ENCODE results near the gene ANKRA2.
A peak's percentile ranks its signal among the peaks of the same experiment; 100 is the strongest.

ANKRA2 gene

DNA sequence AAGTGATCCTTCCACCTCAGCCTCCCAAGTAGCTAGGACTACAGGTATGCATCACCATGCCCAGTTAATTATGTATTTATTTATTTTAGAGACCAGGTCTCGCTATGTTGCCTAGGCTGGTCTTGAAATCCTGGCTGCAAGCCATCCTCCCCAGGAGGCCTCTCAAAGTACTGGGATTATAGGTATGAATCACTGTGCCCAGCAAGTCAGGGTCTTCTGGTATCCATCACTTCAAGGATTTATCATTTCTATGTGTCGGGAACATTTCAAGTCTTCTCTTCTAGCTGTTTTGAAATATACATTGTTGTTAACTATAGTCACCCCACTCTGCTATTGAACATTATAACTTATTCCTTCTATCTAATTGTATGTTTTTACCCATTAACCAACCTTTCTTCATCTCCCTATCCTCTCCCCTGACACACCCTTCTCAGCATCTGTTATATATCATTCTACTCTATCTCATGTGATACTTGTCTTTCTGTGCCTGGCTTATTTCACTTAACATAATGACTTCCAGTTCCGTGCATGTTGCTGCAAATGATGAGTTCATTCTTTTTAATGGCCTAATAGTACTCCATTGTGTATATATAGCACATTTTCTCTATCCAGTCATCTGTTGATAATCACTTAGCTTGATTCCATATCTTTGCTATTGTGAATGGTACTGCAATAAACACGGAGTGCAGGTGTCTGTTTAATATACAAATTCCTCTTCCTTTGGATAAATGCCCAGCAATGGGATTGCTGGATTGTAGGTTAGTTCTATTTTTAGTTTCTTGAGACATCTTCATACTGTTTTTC is 26.5 kb upstream of the ANKRA2 start:
- Histone ChIP-seq H3K9ac (ENCODE audit: low read depth, low read length) (peak overlapping the region; percentile 2), H3K4me2 (ENCODE audit: low read length) (peak overlapping the region; percentile 24), H3K36me3 (ENCODE audit: insufficient read depth, low read length) (no peaks in the 10 kb centered on the region), H3K9me3 (replicated peaks; ENCODE audit: low read length) (no peaks in the 10 kb centered on the region), H3K27me3 (ENCODE audit: control insufficient read depth, insufficient read depth, low read length) (no peaks in the 10 kb centered on the region), H3K4me1 (ENCODE audit: control insufficient read depth, insufficient read depth, low read length) (peaks cover 24% of the 10 kb centered on the region), H3K4me3 (ENCODE audit: low read length) (no peak overlapping the region)

DNA sequence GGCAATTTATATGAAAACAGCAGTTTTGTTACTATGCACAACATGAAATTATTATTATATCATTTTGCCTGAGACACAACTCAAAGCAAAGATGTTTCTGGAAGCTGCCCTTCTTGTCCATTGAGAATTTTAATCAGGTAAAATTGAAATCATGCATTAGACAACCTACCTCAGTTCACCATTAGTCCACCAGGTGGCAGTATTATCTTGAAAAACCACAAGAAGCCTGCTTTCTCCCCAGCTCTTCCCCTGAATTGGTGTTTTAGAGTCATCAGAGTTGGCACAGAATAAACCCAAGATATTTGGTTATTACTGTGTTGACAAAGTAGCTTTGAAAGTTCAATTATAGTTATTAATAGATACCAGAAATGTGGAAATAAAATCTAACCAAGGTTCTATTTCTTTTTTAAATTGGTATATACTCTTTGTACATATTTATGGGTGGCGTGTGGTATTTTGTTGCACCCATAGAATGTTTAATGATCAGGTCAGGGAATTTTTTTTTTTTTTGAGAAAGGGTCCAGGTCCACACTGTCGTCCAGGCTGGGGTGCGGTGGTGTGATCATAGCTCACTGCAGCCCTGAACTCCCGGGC is 25.8 kb upstream of the ANKRA2 start:
- peaks cover 24% of the 10 kb centered on the region for H3K4me1 ChIP-seq (ENCODE audit: control insufficient read depth, insufficient read depth, low read length)
- peak overlapping the region; percentile 24 for H3K4me2 ChIP-seq (ENCODE audit: low read length)
- no peaks in the 10 kb centered on the region for H3K9me3 ChIP-seq (replicated peaks; ENCODE audit: low read length)
- H3K4me3 ChIP-seq (ENCODE audit: low read length): no peak overlapping the region
- H3K27me3 ChIP-seq (ENCODE audit: control insufficient read depth, insufficient read depth, low read length): no peaks in the 10 kb centered on the region
- H3K36me3 ChIP-seq (ENCODE audit: insufficient read depth, low read length): no peaks in the 10 kb centered on the region
- H3K9ac ChIP-seq (ENCODE audit: low read depth, low read length): no peak overlapping the region

DNA sequence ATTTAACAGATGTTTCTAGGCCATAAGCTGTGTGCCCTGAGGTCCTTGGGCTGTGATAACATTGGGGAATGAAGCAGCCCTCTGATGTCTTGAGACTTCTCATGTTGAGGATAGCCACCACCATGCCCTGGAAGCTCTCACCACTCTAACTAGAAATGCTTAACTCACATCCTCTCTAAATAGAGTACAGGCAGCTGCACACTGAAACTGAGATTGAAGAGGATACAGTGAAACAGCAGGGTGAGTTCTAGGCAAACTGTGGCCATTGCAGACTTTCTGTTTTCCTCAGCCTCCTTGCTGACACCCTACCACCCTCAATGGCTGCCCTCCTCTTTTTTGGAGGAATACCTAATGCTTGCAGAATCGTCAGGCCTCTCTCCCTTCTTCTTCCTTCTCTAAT is 22.5 kb upstream of the ANKRA2 start:
- Histone ChIP-seq H3K9ac (ENCODE audit: low read depth, low read length) (no peak overlapping the region), H3K4me3 (ENCODE audit: low read length) (no peak overlapping the region), H3K36me3 (ENCODE audit: insufficient read depth, low read length) (peaks cover 2% of the 10 kb centered on the region), H3K9me3 (replicated peaks; ENCODE audit: low read length) (no peaks in the 10 kb centered on the region), H3K4me1 (ENCODE audit: control insufficient read depth, insufficient read depth, low read length) (peaks cover 17% of the 10 kb centered on the region), H3K4me2 (ENCODE audit: low read length) (no peak overlapping the region), H3K27me3 (ENCODE audit: control insufficient read depth, insufficient read depth, low read length) (no peaks in the 10 kb centered on the region)

DNA sequence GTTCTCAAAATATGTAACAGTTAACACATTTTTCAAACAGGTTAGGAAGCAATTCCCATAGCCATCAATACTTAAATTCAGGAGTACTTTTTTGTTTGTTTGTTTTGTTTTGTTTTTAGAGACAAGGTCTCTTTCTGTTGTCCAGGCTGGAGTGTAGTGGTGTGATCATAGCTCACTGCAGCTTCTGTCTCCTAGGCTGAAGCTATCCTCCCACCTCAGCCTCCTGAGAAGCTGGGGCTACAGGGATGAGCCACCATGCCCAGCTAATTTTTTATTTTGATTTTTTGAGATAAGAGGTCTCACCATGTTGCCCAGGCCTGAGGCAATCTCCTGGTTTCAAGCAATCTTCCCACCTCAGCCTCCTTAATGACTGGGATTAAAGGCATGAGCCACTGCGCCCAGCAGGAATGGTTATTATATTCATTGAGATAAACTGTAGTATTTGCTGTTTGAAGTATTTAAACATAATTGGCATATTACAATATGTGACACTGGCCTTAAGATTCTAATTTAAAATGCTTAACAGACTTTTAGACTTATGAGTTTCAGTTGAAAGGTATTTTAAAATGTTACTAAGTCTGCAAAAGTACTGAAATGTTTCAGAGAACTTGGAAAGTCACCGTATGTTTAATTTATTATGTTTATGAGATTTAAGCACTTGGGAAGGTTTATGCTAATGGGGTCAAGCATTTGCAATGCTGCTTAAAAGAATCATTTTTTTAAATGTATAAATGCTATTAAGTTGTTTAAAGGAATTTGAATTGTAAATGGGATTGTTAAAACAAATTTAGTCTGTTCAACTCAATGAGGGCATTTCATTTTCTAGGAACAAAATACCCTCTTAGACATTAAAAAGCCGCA is 17.1 kb upstream of the ANKRA2 start:
- H3K36me3 ChIP-seq (ENCODE audit: insufficient read depth, low read length): peaks cover 43% of the 10 kb centered on the region
- no peaks in the 10 kb centered on the region for H3K9me3 ChIP-seq (replicated peaks; ENCODE audit: low read length)

DNA sequence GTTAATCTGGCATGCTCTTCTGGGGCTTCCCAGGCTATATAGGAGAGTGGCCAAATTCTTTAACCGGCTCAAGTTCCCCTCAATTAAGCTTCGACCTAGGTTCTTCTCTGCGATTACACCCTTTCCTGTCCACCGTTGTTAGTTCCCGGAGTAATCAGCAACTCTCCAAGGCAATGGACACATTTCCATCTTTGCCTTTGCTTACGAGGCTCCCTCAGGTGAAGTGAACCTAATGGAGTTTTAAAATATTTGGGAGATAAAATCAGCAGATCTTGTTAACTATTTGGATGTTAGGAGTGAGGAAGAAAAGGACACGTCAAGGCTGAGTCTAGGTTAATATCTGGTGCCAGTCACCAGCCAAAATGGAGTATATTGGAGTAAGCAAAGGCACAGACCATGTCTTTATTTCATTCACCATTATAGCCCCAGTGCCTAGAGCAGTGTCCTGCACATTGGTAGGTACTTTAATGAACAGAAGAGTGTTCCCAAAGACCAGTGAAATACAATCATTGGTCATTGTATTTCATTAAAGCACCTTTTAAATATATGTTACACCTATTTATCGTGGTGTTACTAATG is 619 bp upstream of the ANKRA2 start:
- Histone ChIP-seq H3K4me1 (ENCODE audit: control insufficient read depth, insufficient read depth, low read length) (peaks cover 28% of the 10 kb centered on the region), H3K4me2 (ENCODE audit: low read length) (peak overlapping the region; percentile 90), H3K36me3 (ENCODE audit: insufficient read depth, low read length) (peaks cover 21% of the 10 kb centered on the region), H3K9me3 (replicated peaks; ENCODE audit: low read length) (no peaks in the 10 kb centered on the region), H3K9ac (ENCODE audit: low read depth, low read length) (peak overlapping the region; percentile 88), H3K4me3 (ENCODE audit: low read length) (peak overlapping the region; percentile 85), H3K27me3 (ENCODE audit: control insufficient read depth, insufficient read depth, low read length) (no peaks in the 10 kb centered on the region)

More for the DNA sequence above, 17.1 kb upstream of the ANKRA2 start:
- Histone ChIP-seq H3K9ac (ENCODE audit: low read depth, low read length) (no peak overlapping the region), H3K27me3 (ENCODE audit: control insufficient read depth, insufficient read depth, low read length) (no peaks in the 10 kb centered on the region), H3K4me2 (ENCODE audit: low read length) (no peak overlapping the region), H3K4me3 (ENCODE audit: low read length) (no peak overlapping the region), H3K4me1 (ENCODE audit: control insufficient read depth, insufficient read depth, low read length) (no peaks in the 10 kb centered on the region)

DNA sequence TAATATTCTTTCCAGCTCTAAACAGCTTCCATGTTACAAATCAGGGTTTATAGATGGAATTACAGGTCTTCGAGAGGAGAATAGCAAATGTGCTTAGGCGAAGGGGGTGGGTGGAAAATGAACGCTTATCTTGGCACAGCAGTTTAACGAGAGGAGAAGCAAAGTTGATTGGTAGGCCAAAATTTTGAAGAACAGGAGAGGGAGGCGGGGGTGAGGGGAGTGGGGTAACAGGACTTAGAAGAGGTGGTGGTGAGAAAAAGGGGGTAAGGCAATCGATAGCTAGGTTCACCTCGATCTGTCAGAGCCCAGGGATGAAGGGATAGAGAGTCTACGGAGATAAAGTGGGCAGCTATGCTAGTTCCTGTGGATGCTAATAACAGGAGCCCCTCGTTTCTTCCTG is 764 bp downstream of the ANKRA2 start:
- H3K27me3 ChIP-seq (ENCODE audit: control insufficient read depth, insufficient read depth, low read length): no peaks in the 10 kb centered on the region
- peaks cover 11% of the 10 kb centered on the region for H3K36me3 ChIP-seq (ENCODE audit: insufficient read depth, low read length)
- peak overlapping the region; percentile 90 for H3K4me2 ChIP-seq (ENCODE audit: low read length)
- H3K4me1 ChIP-seq (ENCODE audit: control insufficient read depth, insufficient read depth, low read length): peaks cover 28% of the 10 kb centered on the region
- H3K9me3 ChIP-seq (replicated peaks; ENCODE audit: low read length): no peaks in the 10 kb centered on the region
- peak overlapping the region; percentile 85 for H3K4me3 ChIP-seq (ENCODE audit: low read length)
- H3K9ac ChIP-seq (ENCODE audit: low read depth, low read length): peak overlapping the region; percentile 88

DNA sequence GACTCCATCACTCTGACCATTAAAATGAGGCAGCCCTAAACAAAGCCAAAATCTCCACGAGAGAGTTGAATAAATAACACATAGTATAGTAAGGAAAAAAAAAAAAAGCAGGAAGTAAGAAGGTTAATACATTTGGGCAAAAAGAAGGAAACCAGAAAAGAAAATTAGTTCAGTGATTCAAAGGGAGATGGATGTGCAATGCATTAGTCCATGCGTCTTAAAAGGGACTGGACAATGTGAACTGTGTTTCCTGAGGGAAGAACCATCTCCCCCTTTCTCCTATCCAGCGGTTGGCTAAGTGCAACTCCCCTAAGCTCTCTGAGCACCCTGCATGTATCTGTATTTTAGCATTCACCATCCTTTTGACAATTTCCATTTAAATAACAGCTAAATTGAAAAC is 1.4 kb downstream of the ANKRA2 start:
- Histone ChIP-seq H3K4me2 (ENCODE audit: low read length) (peak overlapping the region; percentile 90), H3K9me3 (replicated peaks; ENCODE audit: low read length) (no peaks in the 10 kb centered on the region), H3K4me1 (ENCODE audit: control insufficient read depth, insufficient read depth, low read length) (peaks cover 28% of the 10 kb centered on the region), H3K36me3 (ENCODE audit: insufficient read depth, low read length) (peaks cover 8% of the 10 kb centered on the region), H3K9ac (ENCODE audit: low read depth, low read length) (peak overlapping the region; percentile 88), H3K27me3 (ENCODE audit: control insufficient read depth, insufficient read depth, low read length) (no peaks in the 10 kb centered on the region), H3K4me3 (ENCODE audit: low read length) (peak overlapping the region; percentile 85)

DNA sequence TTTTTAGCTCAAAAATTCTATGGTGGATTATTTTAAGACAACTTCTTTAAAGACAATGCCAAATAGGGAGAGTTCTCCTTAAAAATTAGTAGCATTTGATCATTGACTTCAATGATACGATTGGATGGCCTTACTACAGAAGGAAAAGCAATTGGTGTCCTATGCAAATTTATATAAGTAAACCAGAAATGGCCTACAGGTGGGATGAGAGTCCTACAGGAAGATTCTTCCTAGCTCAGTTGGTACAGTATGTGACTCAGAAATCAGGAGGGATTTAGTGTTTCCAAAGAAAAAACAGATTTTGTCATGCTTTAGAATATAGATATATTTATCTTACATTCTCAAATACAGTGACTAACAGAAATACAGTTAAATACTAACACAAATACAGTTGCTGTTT is 6.5 kb downstream of the ANKRA2 start:
- peaks cover 5% of the 10 kb centered on the region for H3K4me1 ChIP-seq (ENCODE audit: control insufficient read depth, insufficient read depth, low read length)
- peaks cover 20% of the 10 kb centered on the region for H3K36me3 ChIP-seq (ENCODE audit: insufficient read depth, low read length)
- H3K9me3 ChIP-seq (replicated peaks; ENCODE audit: low read length): no peaks in the 10 kb centered on the region
- H3K27me3 ChIP-seq (ENCODE audit: control insufficient read depth, insufficient read depth, low read length): no peaks in the 10 kb centered on the region
- H3K9ac ChIP-seq (ENCODE audit: low read depth, low read length): no peak overlapping the region
- H3K4me3 ChIP-seq (ENCODE audit: low read length): no peak overlapping the region
- no peak overlapping the region for H3K4me2 ChIP-seq (ENCODE audit: low read length)

DNA sequence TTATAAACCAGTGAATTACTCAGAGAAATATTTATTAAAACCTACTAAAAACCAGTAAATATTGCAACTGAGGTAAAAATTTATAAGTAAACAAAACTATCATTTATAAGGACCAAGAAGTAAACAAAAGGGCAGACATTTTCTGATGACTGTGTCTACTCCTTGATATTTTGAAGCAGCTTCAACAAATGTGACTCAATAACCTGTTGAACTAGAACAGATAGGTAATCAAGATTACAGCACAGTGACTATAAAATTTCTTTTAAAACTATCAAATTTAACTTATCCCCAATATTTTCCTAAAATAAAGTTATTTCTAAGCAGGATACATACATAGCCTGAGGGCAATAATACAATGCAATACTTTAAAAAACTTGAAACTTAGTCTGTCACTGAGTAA is 12.8 kb downstream of the ANKRA2 start:
- no peaks in the 10 kb centered on the region for H3K4me1 ChIP-seq (ENCODE audit: control insufficient read depth, insufficient read depth, low read length)
- no peaks in the 10 kb centered on the region for H3K9me3 ChIP-seq (replicated peaks; ENCODE audit: low read length)
- H3K27me3 ChIP-seq (ENCODE audit: control insufficient read depth, insufficient read depth, low read length): no peaks in the 10 kb centered on the region
- no peak overlapping the region for H3K9ac ChIP-seq (ENCODE audit: low read depth, low read length)
- H3K4me3 ChIP-seq (ENCODE audit: low read length): no peak overlapping the region
- H3K4me2 ChIP-seq (ENCODE audit: low read length): no peak overlapping the region
- peaks cover 24% of the 10 kb centered on the region for H3K36me3 ChIP-seq (ENCODE audit: insufficient read depth, low read length)

DNA sequence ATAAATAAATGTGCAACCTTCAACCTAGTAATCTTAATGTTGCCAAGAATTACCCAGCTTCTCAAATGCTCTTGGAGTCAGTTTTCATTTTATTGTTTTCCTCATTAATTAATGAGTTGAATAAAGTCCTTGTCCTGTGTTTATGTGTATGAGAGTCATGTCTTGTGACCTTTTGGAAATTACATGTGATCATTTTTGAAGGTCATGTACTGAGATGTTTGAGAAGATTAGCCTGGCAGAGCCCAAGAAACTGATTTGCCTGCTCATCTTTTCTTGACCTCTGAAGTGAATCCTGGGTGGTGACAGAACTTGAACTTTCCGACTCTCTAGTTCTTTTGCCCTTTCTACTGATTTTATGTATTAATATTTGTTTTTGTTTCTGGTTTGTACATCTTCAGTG is 15.4 kb downstream of the ANKRA2 start:
- peaks cover 5% of the 10 kb centered on the region for H3K27me3 ChIP-seq (ENCODE audit: control insufficient read depth, insufficient read depth, low read length)
- no peak overlapping the region for H3K9ac ChIP-seq (ENCODE audit: low read depth, low read length)
- peaks cover 14% of the 10 kb centered on the region for H3K36me3 ChIP-seq (ENCODE audit: insufficient read depth, low read length)
- no peaks in the 10 kb centered on the region for H3K4me1 ChIP-seq (ENCODE audit: control insufficient read depth, insufficient read depth, low read length)
- no peaks in the 10 kb centered on the region for H3K9me3 ChIP-seq (replicated peaks; ENCODE audit: low read length)
- no peak overlapping the region for H3K4me3 ChIP-seq (ENCODE audit: low read length)
- H3K4me2 ChIP-seq (ENCODE audit: low read length): no peak overlapping the region

DNA sequence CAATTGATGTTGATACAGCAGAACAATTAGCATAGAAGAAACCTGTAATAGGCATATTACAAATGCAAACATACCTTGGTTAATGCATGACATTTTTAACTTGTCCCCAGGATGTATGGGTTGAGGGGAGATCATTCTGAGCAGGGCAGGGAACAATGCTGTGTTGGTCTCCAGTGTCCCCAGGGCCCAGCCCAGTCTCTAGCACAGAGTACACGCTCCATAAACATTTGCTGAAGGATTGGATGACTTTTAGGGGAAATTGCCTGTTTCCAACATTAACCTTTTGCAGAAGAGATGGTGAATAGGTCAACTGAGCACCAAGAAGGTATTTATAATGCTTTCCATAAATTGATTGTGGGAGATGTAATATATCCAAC is 20.0 kb downstream of the ANKRA2 start:
- Histone ChIP-seq H3K9ac (ENCODE audit: low read depth, low read length) (no peak overlapping the region), H3K27me3 (ENCODE audit: control insufficient read depth, insufficient read depth, low read length) (peaks cover 21% of the 10 kb centered on the region), H3K9me3 (replicated peaks; ENCODE audit: low read length) (no peaks in the 10 kb centered on the region), H3K36me3 (ENCODE audit: insufficient read depth, low read length) (no peaks in the 10 kb centered on the region), H3K4me2 (ENCODE audit: low read length) (no peak overlapping the region), H3K4me1 (ENCODE audit: control insufficient read depth, insufficient read depth, low read length) (no peaks in the 10 kb centered on the region), H3K4me3 (ENCODE audit: low read length) (no peak overlapping the region)
